Subcutaneous adipose tissue (tissue), 4 donors: ENCODE measurements around the gene ACTN1. TPM values are rescaled to one million over a fixed set of nuclear protein-coding genes. Genes with fewer than 3 reads are reported as not detected.

Experiments used
- total RNA-seq, 4 donors: library from RNA; depleted of rRNA; stranded (reverse); fragments of >200 nt; gene quantifications; one replicate each; pipeline ENCODE4 v1.1.0, GENCODE V29; 2016
- TF ChIP-seq, protein P1 (sequence below): fragments of 450-650 bp; IDR thresholded peaks from one replicate; pipeline ENCODE4 v1.5.1; 2016; ENCODE audit warnings: low read depth, mild to moderate bottlenecking, control low read depth, antibody characterized with exemption, moderate library complexity

ACTN1 gene
- total RNA-seq, 4 donors from 2014 or later = 81.5 to 142 (median 105) TPM

GRCh38 chr14:68967459-68967940 lies 11.6 kb downstream of the ACTN1 start:
- TF ChIP-seq, protein P1, sequence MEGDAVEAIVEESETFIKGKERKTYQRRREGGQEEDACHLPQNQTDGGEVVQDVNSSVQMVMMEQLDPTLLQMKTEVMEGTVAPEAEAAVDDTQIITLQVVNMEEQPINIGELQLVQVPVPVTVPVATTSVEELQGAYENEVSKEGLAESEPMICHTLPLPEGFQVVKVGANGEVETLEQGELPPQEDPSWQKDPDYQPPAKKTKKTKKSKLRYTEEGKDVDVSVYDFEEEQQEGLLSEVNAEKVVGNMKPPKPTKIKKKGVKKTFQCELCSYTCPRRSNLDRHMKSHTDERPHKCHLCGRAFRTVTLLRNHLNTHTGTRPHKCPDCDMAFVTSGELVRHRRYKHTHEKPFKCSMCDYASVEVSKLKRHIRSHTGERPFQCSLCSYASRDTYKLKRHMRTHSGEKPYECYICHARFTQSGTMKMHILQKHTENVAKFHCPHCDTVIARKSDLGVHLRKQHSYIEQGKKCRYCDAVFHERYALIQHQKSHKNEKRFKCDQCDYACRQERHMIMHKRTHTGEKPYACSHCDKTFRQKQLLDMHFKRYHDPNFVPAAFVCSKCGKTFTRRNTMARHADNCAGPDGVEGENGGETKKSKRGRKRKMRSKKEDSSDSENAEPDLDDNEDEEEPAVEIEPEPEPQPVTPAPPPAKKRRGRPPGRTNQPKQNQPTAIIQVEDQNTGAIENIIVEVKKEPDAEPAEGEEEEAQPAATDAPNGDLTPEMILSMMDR = no peak

- TF ChIP-seq, protein P1 = no peak
Measured at GRCh38 chr14:68966872-68967301, 12.2 kb downstream of the ACTN1 start.

DNA sequence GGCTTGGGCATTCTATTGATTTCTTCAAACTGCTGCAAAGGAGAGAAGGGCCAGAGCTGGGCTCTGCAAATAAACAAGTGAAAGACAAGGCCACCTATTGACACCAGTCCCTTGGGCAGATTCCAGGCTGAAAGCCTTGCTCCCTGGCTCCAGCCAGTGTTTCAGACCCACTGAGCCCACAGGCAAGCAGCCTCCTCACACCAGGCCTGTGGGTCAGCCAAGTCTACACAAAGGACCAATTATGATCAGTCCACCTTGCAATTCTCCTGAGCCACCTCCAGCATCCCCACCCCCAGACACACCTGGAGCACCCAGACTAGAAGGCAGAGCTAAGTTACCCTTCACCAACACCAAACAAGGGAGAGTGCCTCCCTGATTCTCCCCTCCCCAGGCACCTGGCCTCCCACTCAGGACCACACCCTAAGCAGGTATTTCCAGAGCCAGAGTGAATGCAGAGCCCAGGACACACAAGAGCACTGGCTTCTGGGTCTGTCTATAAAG lies 13.8 kb downstream of the ACTN1 start:
- TF ChIP-seq, protein P1 = no peak

DNA sequence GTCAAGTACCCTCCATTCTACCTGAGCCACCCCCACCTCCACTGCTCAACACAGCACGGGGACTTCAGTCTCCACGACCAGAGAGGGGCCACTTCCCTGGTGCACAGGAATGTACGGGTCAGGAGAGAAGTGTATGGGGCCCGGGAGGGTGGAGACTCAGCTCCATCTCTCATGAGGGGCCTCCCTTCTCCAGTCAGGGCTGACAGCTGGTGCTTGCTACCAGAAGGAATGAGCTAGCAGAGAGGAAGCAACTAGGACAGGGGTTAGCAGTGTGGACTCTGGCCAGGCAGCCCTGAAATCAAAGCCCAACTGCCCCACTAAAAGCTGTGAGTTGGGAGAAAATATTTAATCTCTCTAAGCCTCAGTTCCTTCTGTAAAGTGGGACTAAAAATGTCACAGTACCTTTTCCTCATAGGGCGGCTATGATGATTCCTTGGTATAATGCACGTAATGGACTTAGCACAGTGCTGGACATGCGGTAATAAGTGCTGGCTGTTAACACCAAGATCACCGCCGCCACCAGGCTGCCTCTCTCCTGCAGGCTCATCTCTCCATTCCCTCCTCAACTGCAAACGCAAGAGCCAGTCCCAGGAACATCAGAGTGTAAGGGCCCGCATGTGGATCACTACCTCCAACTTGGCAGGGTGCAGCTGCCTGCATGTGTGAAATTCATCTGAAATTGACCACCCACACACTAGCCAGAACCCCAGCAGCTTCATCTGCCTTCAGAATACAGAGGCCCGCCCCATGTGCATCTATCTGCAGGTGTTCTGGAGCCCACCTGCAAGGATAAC lies 14.6 kb downstream of the ACTN1 start:
- TF ChIP-seq, protein P1 = no peak

GRCh38 chr14:68962681-68963080 lies 16.4 kb downstream of the ACTN1 start:
- TF ChIP-seq, protein P1 = no peak

- TF ChIP-seq, protein P1 = no peak
Measured at GRCh38 chr14:68961781-68962584, 17.1 kb downstream of the ACTN1 start.

GRCh38 chr14:68961361-68961760 lies 17.7 kb downstream of the ACTN1 start:
- TF ChIP-seq, protein P1 = no peak
